BLaER1 (cell line): Measurements from ENCODE around the gene U2SURP.
"Not testable (repeated sequence)": the region's sequence is repeated elsewhere in the genome, so short reads cannot be mapped to it uniquely, and the experiment has no call there.

ENCODE experiments used
- H3K27ac ChIP-seq: shearing (Covaris generic); formaldehyde crosslinking; 2 replicates; pipeline ENCODE4 v1.8.1; 2022
- H3K27me3 ChIP-seq: shearing (Covaris generic); formaldehyde crosslinking; 2 replicates; pipeline ENCODE4 v1.8.1; 2022
- H3K36me3 ChIP-seq: shearing (Covaris generic); formaldehyde crosslinking; 2 replicates; pipeline ENCODE4 v1.8.1; 2022
- H3K4me1 ChIP-seq: shearing (Covaris generic); formaldehyde crosslinking; 2 replicates; pipeline ENCODE4 v1.8.1; 2022
- H3K4me2 ChIP-seq: shearing (Covaris generic); formaldehyde crosslinking; 2 replicates; pipeline ENCODE4 v1.8.1; 2022
- H3K4me3 ChIP-seq: shearing (Covaris generic); formaldehyde crosslinking; 2 replicates; pipeline ENCODE4 v1.8.1; 2022
- H3K9ac ChIP-seq: shearing (Covaris generic); formaldehyde crosslinking; 2 replicates; pipeline ENCODE4 v1.8.1; 2022
- H3K9me3 ChIP-seq: shearing (Covaris generic); formaldehyde crosslinking; 2 replicates; pipeline ENCODE4 v1.8.1; 2022
- H4K20me1 ChIP-seq: shearing (Covaris generic); formaldehyde crosslinking; 2 replicates; pipeline ENCODE4 v1.8.1; 2022
- Cebpa-rat ChIP-seq: shearing (Covaris generic); IDR thresholded peaks from 2 replicates; pipeline ENCODE4 v1.8.1; 2022

U2SURP gene

DNA sequence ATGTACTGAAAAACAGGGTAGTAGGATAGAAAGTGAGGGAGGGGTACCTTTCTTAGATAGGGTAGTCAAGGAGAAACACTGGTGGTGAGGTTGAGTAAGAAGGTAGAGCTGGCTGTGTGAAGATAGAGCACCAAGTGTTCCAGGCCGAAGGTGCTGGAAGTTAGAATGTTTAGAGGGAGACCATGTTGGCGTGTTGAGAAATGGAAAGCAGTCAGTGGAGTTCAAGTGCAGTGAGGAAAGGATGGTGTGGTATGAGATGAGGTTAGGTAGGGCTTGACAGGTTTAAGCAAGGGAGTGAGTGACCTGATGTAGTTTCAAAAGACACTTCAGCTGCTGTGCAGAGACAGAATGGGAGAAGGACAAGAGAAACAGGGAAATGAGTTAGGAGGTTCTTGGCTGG lies 64.0 kb downstream of the U2SURP start:
- Histone ChIP-seq H3K27ac (no peak overlapping the region), H3K36me3 (peaks cover 8% of the 10 kb centered on the region; the same call in 1 of the 2 replicates), H3K4me3 (no peak overlapping the region), H4K20me1 (no peaks in the 10 kb centered on the region), H3K9me3 (no peaks in the 10 kb centered on the region), H3K9ac (no peak overlapping the region), H3K4me1 (no peaks in the 10 kb centered on the region), H3K27me3 (no peaks in the 10 kb centered on the region), H3K4me2 (no peak overlapping the region)
- TF ChIP-seq Cebpa-rat: no peak

DNA sequence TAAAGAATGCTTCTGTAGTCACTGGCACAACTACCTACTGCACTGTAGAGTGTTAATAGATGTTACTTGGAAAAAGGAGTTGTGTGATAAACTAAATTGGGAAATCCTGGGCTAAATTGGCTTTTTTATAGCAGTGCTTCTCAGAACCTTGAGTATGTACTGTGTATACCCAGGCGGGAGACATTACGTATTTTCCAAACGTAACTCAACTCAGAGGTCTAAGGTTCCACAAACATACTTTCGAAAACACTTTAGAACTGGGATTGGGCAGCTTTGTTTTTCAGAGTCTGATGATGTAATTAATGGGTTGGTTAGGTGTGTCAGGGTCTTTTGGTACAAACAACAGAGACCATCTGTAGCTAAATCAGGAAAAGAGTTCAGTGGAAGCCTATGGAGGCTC lies 64.7 kb downstream of the U2SURP start:
- Histone ChIP-seq H3K36me3 (peaks cover 8% of the 10 kb centered on the region; the same call in 1 of the 2 replicates), H3K4me2 (no peak overlapping the region), H3K9ac (no peak overlapping the region), H3K4me1 (no peaks in the 10 kb centered on the region), H3K9me3 (no peaks in the 10 kb centered on the region), H4K20me1 (no peaks in the 10 kb centered on the region), H3K27ac (no peak overlapping the region), H3K27me3 (no peaks in the 10 kb centered on the region), H3K4me3 (no peak overlapping the region)
- TF ChIP-seq Cebpa-rat: no peak

DNA sequence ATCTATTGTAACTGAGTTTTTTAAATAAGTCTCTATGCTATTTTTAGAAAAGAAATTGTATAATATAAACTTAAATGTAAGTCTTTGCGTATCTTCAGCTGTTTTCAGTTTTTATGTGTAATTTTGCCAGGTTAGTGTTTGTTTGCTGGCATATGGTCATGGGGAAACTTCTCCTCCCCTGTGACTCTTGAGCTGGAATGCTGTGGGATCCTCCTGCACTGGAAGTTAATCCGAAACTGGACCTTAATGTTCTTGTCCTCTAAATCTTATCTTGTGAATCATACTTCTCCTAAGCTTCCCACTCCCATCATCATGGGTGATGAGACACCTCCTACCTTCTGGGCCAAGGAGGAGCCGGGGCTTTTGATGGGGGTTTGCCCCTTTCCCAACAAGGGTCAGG lies 65.8 kb downstream of the U2SURP start:
- Histone ChIP-seq H3K4me2 (no peak overlapping the region), H3K4me1 (no peaks in the 10 kb centered on the region), H3K27me3 (no peaks in the 10 kb centered on the region), H3K4me3 (no peak overlapping the region), H4K20me1 (no peaks in the 10 kb centered on the region), H3K9me3 (no peaks in the 10 kb centered on the region), H3K36me3 (peaks cover 5% of the 10 kb centered on the region; the same call in 1 of the 2 replicates), H3K9ac (no peak overlapping the region), H3K27ac (no peak overlapping the region)
- TF ChIP-seq Cebpa-rat: no peak

GRCh38 chr3:143068059-143068458 lies 66.7 kb downstream of the U2SURP start:
- Histone ChIP-seq H3K9ac (no peak overlapping the region), H3K4me3 (no peak overlapping the region), H3K36me3 (no peaks in the 10 kb centered on the region), H3K9me3 (no peaks in the 10 kb centered on the region), H4K20me1 (no peaks in the 10 kb centered on the region), H3K27me3 (no peaks in the 10 kb centered on the region), H3K4me2 (no peak overlapping the region), H3K4me1 (no peaks in the 10 kb centered on the region), H3K27ac (no peak overlapping the region)
- TF ChIP-seq Cebpa-rat: no peak

DNA sequence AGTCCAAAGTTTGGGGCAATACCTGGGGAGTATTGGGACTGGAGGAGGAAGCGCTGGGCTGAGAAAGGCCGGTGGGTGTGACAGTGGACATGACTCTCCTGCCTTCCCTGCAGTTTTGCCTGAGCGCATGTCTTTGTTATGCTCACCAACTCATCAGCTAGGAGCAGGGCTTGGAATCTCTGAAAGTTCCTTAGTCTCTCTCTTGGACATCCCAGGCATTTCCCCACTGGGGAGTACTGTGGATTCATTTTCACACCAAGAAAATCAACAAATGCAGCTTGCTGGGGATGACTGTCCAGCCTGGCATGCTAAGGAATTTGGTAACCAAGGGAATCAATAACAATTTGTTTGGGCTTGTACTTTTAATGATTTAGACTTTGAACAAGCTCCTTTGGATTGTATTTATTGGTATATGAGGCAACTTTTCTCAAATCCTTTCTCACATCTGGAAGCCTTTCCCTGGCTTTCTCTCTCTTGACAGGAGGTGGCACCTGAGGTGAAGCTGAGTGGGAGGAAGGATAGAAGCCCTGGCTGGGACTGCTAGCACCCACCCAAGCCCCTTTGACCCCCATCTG lies 69.7 kb downstream of the U2SURP start:
- no peaks in the 10 kb centered on the region for H3K27me3 ChIP-seq
- no peak for TF ChIP-seq Cebpa-rat
- no peak overlapping the region for H3K4me2 ChIP-seq
- no peak overlapping the region for H3K9ac ChIP-seq
- H4K20me1 ChIP-seq: no peaks in the 10 kb centered on the region
- no peak overlapping the region for H3K27ac ChIP-seq
- no peaks in the 10 kb centered on the region for H3K36me3 ChIP-seq
- H3K4me3 ChIP-seq: no peak overlapping the region
- H3K9me3 ChIP-seq: no peaks in the 10 kb centered on the region
- no peaks in the 10 kb centered on the region for H3K4me1 ChIP-seq

GRCh38 chr3:143071776-143072175 lies 70.4 kb downstream of the U2SURP start:
- no peaks in the 10 kb centered on the region for H3K4me1 ChIP-seq
- H4K20me1 ChIP-seq: no peaks in the 10 kb centered on the region
- no peak overlapping the region for H3K27ac ChIP-seq
- H3K4me2 ChIP-seq: no peak overlapping the region
- H3K4me3 ChIP-seq: no peak overlapping the region
- no peaks in the 10 kb centered on the region for H3K36me3 ChIP-seq
- H3K27me3 ChIP-seq: no peaks in the 10 kb centered on the region
- no peak overlapping the region for H3K9ac ChIP-seq
- H3K9me3 ChIP-seq: no peaks in the 10 kb centered on the region
- no peak for TF ChIP-seq Cebpa-rat

- H3K4me2 ChIP-seq, H4K20me1 ChIP-seq, H3K4me3 ChIP-seq, H3K9ac ChIP-seq, H3K9me3 ChIP-seq, H3K36me3 ChIP-seq, H3K27me3 ChIP-seq, H3K4me1 ChIP-seq, H3K27ac ChIP-seq: not testable (repeated sequence)
Observed at GRCh38 chr3:143072298-143073020, 71.1 kb downstream of the U2SURP start.

DNA sequence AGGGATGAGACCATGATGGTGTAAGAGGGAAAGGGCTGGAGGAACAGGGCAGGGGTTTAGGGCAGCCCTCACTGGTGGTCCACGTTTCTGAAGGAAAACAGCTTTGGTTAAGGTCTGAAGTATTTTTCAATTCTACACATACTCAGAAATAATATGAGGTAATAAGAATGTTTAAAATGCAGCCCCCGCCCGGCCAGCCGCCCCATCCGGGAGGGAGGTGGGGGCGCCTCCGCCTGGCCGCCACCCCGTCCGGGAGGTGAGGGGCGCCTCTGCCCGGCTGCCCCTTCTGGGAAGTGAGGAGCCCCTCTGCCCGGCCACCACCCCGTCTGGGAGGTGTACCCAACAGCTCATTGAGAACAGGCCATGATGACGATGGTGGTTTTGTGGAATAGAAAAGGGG lies 72.2 kb downstream of the U2SURP start:
- not testable (repeated sequence) for H3K4me3 ChIP-seq, H3K27ac ChIP-seq, H3K27me3 ChIP-seq, H3K9ac ChIP-seq, H3K4me1 ChIP-seq, H4K20me1 ChIP-seq, H3K9me3 ChIP-seq, H3K4me2 ChIP-seq, H3K36me3 ChIP-seq

DNA sequence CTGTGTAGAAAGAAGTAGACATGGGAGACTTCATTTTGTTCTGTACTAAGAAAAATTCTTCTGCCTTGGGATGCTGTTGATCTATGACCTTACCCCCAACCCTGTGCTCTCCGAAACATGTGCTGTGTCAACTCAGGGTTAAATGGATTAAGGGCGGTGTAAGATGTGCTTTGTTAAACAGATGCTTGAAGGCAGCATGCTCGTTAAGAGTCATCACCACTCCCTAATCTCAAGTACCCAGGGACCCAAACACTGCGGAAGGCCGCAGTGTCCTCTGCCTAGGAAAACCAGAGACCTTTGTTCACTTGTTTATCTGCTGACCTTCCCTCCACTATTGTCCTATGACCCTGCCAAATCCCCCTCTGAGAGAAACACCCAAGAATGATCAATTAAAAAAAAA lies 72.6 kb downstream of the U2SURP start:
- not testable (repeated sequence) for H3K4me2 ChIP-seq, H3K27me3 ChIP-seq, H3K4me3 ChIP-seq, H3K9me3 ChIP-seq, H3K36me3 ChIP-seq, H4K20me1 ChIP-seq, H3K27ac ChIP-seq, H3K9ac ChIP-seq, H3K4me1 ChIP-seq

DNA sequence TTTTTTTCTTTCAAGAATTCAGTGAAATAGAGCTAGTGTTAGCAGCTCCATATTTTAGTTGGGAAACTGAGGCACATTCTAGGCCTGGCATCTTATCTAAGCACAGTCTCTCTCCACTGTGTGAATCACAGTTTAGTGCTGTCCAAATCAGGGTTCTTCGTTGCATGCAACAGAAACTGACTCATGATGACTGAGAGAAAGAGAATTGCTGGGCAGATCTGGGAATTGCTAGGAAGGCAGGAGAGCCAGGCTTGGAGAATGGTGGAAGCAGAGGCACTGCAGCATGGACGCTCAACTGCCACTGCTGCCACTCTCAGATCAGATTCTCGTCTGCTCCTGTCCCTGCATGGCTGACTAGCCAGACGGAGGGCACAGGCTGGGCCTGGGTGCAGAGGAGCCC lies 77.5 kb downstream of the U2SURP start:
- no peaks in the 10 kb centered on the region for H4K20me1 ChIP-seq
- no peak overlapping the region for H3K9ac ChIP-seq
- TF ChIP-seq Cebpa-rat: no peak
- no peaks in the 10 kb centered on the region for H3K36me3 ChIP-seq
- H3K9me3 ChIP-seq: no peaks in the 10 kb centered on the region
- H3K4me2 ChIP-seq: no peak overlapping the region
- no peaks in the 10 kb centered on the region for H3K4me1 ChIP-seq
- H3K4me3 ChIP-seq: no peak overlapping the region
- no peaks in the 10 kb centered on the region for H3K27me3 ChIP-seq
- no peak overlapping the region for H3K27ac ChIP-seq

GRCh38 chr3:143080196-143080595 lies 78.8 kb downstream of the U2SURP start:
- Histone ChIP-seq H3K4me1 (peaks cover 6% of the 10 kb centered on the region), H3K4me3 (no peak overlapping the region), H3K27ac (no peak overlapping the region), H3K27me3 (no peaks in the 10 kb centered on the region), H4K20me1 (no peaks in the 10 kb centered on the region), H3K36me3 (no peaks in the 10 kb centered on the region), H3K9me3 (peaks cover 7% of the 10 kb centered on the region; the same call in 1 of the 2 replicates), H3K4me2 (no peak overlapping the region), H3K9ac (no peak overlapping the region)
- TF ChIP-seq Cebpa-rat: no peak
